Omental fat pad (tissue), 4 donors: ENCODE data around the gene SCAPER. TPM values are rescaled to one million over a fixed set of nuclear protein-coding genes. Genes with fewer than 3 reads are reported as not detected.
"Not testable (repeated sequence)": the region's sequence is repeated elsewhere in the genome, so short reads cannot be mapped to it uniquely, and the experiment has no call there.

ENCODE experiments used
- ATAC-seq: fragments of 150-250 bp; one replicate; pipeline ENCODE4 v1.9.1; 2016; ENCODE audit warnings: mild to moderate bottlenecking, moderate library complexity; ENCODE audit not compliant: low FRiP score
- DNase-seq: peaks from one replicate; pipeline ENCODE4 v3.0.0-alpha.2; 2019; ENCODE audit warnings: low spot score
- total RNA-seq, 4 donors: library from RNA; depleted of rRNA; stranded (reverse); fragments of >200 nt; gene quantifications; one replicate each; pipeline ENCODE4 v1.1.0, GENCODE V29; 2016
- TF ChIP-seq, protein P1 (sequence below), 3 donors: fragments of 450-650 bp; IDR thresholded peaks; one replicate each; pipeline ENCODE4 v1.5.1; 2016 to 2017; ENCODE audit warnings: antibody characterized with exemption in 3 of 3, mild to moderate bottlenecking in 3 of 3, moderate library complexity in 2 of 3

Gene SCAPER
- total RNA-seq, 4 donors from 2014 or later, result 11.2 to 33.4 (median 22.6) TPM

DNA sequence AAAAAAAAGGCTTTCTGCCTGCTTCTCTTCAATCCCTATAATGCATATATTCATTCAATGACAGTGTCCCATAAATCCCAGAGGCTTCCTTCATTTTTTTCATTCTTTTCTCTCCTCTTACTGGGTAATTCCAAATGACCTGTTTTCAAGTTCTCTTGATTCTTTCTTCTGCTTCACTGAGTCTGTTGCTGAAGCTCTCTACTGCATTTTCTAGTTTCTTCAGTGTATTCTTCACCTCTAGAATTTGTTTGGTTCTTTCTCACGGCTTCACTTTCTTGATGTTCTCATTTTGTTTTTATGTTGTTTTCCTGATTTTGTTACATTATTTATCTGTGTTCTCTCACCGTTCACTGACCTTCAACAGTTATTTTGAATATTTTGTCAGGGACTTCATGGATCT is 141.6 kb downstream of the SCAPER start:
- TF ChIP-seq, protein P1, sequence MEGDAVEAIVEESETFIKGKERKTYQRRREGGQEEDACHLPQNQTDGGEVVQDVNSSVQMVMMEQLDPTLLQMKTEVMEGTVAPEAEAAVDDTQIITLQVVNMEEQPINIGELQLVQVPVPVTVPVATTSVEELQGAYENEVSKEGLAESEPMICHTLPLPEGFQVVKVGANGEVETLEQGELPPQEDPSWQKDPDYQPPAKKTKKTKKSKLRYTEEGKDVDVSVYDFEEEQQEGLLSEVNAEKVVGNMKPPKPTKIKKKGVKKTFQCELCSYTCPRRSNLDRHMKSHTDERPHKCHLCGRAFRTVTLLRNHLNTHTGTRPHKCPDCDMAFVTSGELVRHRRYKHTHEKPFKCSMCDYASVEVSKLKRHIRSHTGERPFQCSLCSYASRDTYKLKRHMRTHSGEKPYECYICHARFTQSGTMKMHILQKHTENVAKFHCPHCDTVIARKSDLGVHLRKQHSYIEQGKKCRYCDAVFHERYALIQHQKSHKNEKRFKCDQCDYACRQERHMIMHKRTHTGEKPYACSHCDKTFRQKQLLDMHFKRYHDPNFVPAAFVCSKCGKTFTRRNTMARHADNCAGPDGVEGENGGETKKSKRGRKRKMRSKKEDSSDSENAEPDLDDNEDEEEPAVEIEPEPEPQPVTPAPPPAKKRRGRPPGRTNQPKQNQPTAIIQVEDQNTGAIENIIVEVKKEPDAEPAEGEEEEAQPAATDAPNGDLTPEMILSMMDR (IDR thresholded peaks at IDR 0.05), result no peak
- no peak for ATAC-seq
- DNase-seq, result no peak

DNA sequence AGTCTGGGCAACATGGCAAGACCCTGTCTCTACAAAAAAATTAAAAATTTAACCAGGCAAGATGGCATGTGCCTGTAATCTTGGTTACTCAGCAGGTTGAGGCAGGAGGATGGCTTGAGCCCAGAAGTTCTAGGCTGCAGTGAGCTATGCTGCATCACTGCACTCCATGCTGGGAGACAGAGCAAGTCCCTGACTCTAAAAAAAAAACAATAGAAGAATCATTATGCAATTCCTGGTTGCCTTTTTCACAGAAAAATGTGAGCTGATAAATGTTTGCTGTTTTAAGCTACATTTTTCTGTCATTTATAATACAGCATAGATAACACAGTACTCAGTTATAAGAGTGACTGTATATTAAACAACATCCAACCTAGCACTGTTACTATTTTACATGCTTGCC is 148.8 kb downstream of the SCAPER start:
- DNase-seq (no peak), ATAC-seq (no peak)
- TF ChIP-seq, protein P1 (IDR thresholded peaks at IDR 0.05), result no peak

DNA sequence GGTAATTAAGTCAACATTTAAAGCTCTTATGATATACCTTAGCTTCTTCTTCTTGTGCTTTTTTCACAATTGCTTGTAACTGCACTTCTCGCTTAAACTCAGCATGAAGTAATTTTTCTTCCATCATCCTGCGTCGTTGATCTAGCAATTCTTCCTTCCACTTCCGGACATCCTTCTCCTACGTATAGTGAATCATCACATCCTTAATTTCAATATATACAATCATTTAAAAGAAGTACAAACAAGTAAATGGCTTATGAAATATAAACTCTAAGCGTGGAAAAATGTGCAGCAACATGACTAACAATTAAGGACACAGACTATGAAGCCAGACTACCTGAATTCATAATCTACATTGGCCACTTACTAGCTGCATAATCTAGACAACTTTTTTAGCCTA is 151.4 kb downstream of the SCAPER start:
- TF ChIP-seq, protein P1 (IDR thresholded peaks at IDR 0.05), result no peak
- ATAC-seq (no peak), DNase-seq (no peak)

DNA sequence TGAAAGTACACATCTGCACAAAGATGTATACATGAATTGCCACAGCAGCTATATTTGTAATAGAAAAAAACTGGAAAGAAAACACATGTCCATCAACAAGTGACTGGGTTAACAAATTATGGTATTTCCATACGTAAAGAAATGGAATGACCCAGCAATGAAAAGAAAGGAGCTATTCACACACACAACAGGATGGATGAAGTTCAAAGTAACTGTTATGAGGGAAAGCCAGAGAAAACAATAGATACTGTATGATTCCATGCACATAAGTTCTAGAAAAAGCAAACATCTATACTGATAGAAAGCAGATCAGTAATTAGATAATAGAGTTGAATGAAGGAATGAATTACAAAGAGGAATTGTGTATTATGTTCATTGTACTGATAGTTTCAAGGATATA is 152.0 kb downstream of the SCAPER start:
- DNase-seq, result no peak
- TF ChIP-seq, protein P1 (IDR thresholded peaks at IDR 0.05), result no peak
- ATAC-seq, result no peak

DNA sequence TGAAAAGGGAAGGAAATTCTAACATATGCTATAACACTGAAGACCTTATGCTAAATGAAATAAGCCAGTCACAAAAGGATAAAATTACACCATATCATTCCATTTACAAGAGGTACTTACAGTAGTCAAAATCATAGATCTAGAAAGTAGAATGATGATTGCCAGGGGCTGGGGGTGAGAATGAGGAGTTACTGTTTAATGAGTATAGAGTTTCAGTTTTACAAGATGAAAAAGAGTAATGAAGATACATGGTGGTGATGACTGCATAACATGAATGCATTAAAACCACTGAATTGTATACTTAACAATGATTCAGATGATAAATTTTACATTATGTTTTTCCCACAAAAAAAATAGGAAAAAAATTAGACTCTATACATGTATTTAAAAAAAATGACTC is 152.6 kb downstream of the SCAPER start:
- TF ChIP-seq, protein P1 (IDR thresholded peaks at IDR 0.05), result no peak
- ATAC-seq (no peak), DNase-seq (no peak)

DNA sequence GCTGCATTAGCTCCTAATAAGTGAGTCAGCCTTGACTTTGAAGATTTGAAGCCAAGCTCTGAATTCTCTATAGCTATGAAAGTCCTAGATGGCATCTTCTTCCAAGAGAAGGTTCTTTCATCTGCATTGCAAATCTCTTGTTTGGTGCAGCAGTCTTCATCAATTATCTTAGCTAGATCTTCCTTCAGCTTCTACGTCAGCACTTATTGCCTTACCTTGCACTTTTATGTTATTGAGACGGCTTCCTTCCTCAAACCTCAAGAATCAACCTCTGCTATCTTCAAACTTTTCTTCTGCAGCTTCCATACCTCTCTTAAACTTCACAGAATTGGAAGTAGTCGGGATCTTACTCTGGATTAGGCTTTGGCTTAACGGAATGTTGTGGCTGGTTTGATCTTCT is 167.6 kb downstream of the SCAPER start:
- DNase-seq, result no peak
- ATAC-seq, result no peak
- TF ChIP-seq, protein P1 (IDR thresholded peaks at IDR 0.05), result no peak

DNA sequence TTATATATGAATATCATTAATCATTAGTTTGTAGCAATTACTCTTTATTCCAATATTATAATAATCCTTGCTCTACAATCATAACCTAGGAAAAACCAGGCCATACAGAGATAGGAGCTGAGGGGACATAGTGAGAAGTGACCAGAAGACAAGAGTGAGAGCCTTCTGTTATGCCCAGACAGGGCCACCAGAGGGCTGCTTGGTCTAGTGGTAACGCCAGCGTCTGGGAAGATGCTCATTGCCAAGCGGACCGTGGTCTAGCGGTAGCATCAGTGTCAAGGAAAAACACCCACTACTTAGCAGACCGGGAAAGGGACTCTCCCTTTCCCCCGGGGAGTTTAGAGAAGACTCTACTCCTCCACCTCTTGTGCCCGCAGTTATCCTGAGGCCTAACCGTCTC is 172.8 kb downstream of the SCAPER start:
- DNase-seq, ATAC-seq: not testable (repeated sequence)

DNA sequence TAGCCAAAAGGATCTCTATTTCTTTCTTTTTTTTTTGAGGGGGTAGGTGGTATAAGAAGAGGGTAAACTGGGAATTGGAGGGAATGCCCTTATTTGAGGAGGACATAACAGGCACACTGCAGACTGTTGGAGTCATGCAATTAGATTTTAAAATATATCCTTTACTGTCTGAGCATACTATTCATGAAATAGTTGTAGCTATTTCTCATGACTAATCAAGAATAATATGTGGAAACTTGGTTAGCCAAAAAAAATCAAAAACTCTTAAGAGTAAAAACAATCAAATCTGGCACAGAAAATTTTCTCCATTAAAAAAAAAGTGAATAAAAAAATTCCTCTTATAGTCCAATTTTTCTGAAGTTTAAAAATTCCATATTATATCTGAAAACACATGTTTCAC is 174.9 kb downstream of the SCAPER start:
- TF ChIP-seq, protein P1 (IDR thresholded peaks at IDR 0.05), result no peak
- DNase-seq (no peak), ATAC-seq (no peak)
